ENCODE measurements around the gene IFT122. TPM values are rescaled to one million over a fixed set of nuclear protein-coding genes. Genes with fewer than 3 reads are reported as not detected.

Gene IFT122
- total RNA-seq, 4 donors from 2014 or later, result 9.5 to 47.6 (median 24.5) TPM

- Histone ChIP-seq H3K4me1 (peaks cover 61% of the 10 kb centered on the region), H3K27ac (peak overlapping the region; percentile 10), H3K9me3 (no peaks in the 10 kb centered on the region), H3K27me3 (no peaks in the 10 kb centered on the region), H3K4me3 (no peak overlapping the region), H3K36me3 (peaks cover 54% of the 10 kb centered on the region)
- WGBS, result 85% methylated on average over 5 of the region's 8 CpGs
- no peak for DNase-seq (ENCODE audit: low spot score in 2 of 2)
- TF ChIP-seq POLR2A (IDR thresholded peaks at IDR 0.05) (no peak), EP300 (IDR thresholded peaks at IDR 0.05) (no peak), CTCF (IDR thresholded peaks at IDR 0.05) (no peak), POLR2AphosphoS5 (IDR thresholded peaks at IDR 0.05) (no peak)
Measured at GRCh38 chr3:129563850-129564535, 124.0 kb downstream of the IFT122 start.

GRCh38 chr3:129564981-129565644 is 125.1 kb downstream of the IFT122 start:
- Histone ChIP-seq H3K9me3 (no peaks in the 10 kb centered on the region), H3K27me3 (no peaks in the 10 kb centered on the region), H3K4me3 (no peak overlapping the region), H3K27ac (no peak overlapping the region), H3K4me1 (peaks cover 50% of the 10 kb centered on the region), H3K36me3 (peaks cover 58% of the 10 kb centered on the region)
- no peak for TF ChIP-seq EP300 (IDR thresholded peaks at IDR 0.05)
- no peak for TF ChIP-seq CTCF (IDR thresholded peaks at IDR 0.05)
- TF ChIP-seq POLR2A (IDR thresholded peaks at IDR 0.05), result no peak
- no peak for TF ChIP-seq POLR2AphosphoS5 (IDR thresholded peaks at IDR 0.05)
- WGBS, result 84% methylated on average over 9 of the region's 21 CpGs
- no peak for DNase-seq (ENCODE audit: low spot score in 2 of 2)

- Histone ChIP-seq H3K9me3 (no peaks in the 10 kb centered on the region), H3K4me3 (no peak overlapping the region), H3K4me1 (peaks cover 42% of the 10 kb centered on the region), H3K27me3 (no peaks in the 10 kb centered on the region), H3K36me3 (peaks cover 62% of the 10 kb centered on the region), H3K27ac (no peak overlapping the region)
- 96% methylated on average over 7 of the region's 7 CpGs for WGBS
- no peak for TF ChIP-seq CTCF (IDR thresholded peaks at IDR 0.05)
- no peak for TF ChIP-seq EP300 (IDR thresholded peaks at IDR 0.05)
- no peak for TF ChIP-seq POLR2AphosphoS5 (IDR thresholded peaks at IDR 0.05)
- TF ChIP-seq POLR2A (IDR thresholded peaks at IDR 0.05), result no peak
- no peak for DNase-seq (ENCODE audit: low spot score in 2 of 2)
Measured at GRCh38 chr3:129565902-129566301, 125.9 kb downstream of the IFT122 start.

- no peak for DNase-seq (ENCODE audit: low spot score in 2 of 2)
- no peak for TF ChIP-seq CTCF (IDR thresholded peaks at IDR 0.05)
- TF ChIP-seq EP300 (IDR thresholded peaks at IDR 0.05), result no peak
- TF ChIP-seq POLR2A (IDR thresholded peaks at IDR 0.05), result no peak
- TF ChIP-seq POLR2AphosphoS5 (IDR thresholded peaks at IDR 0.05), result no peak
- Histone ChIP-seq H3K4me1 (peaks cover 30% of the 10 kb centered on the region), H3K9me3 (no peaks in the 10 kb centered on the region), H3K4me3 (no peak overlapping the region), H3K36me3 (peaks cover 76% of the 10 kb centered on the region), H3K27me3 (no peaks in the 10 kb centered on the region), H3K27ac (no peak overlapping the region)
- WGBS, result 68% methylated on average over 16 of the region's 18 CpGs
Measured at GRCh38 chr3:129567176-129567705, 127.2 kb downstream of the IFT122 start.

- no peaks in the 10 kb centered on the region for H3K27me3 ChIP-seq
- 60% methylated on average over 6 of the region's 6 CpGs for WGBS
- H3K9me3 ChIP-seq, result no peaks in the 10 kb centered on the region
- H3K4me1 ChIP-seq, result peaks cover 30% of the 10 kb centered on the region
- no peak for TF ChIP-seq EP300 (IDR thresholded peaks at IDR 0.05)
- TF ChIP-seq POLR2AphosphoS5 (IDR thresholded peaks at IDR 0.05), result no peak
- no peak for TF ChIP-seq POLR2A (IDR thresholded peaks at IDR 0.05)
- no peak for TF ChIP-seq CTCF (IDR thresholded peaks at IDR 0.05)
- DNase-seq (ENCODE audit: low spot score in 2 of 2), result no peak
- no peak overlapping the region for H3K4me3 ChIP-seq
- H3K27ac ChIP-seq, result no peak overlapping the region
- H3K36me3 ChIP-seq, result peaks cover 79% of the 10 kb centered on the region
Measured at GRCh38 chr3:129567939-129568338, 127.9 kb downstream of the IFT122 start.
